DND-41 (cell line): ENCODE data around the gene WDR46.

ENCODE experiments used
- ATAC-seq: fragments of 200-7000 bp; cut with Tn5 transposase; 3 replicates; pipeline ENCODE4 v1.9.1; 2021; ENCODE audit warnings: low read depth; ENCODE audit not compliant: insufficient read depth
- DNase-seq: peaks from one replicate; pipeline ENCODE4 v3.0.0-alpha.2; 2020
- H2AFZ ChIP-seq: 2 replicates; pipeline ENCODE4 v1.6.0; 2012; ENCODE audit warnings: low read depth, low read length
- H3K27ac ChIP-seq: 2 replicates; pipeline ENCODE4 v1.5.1; 2012; ENCODE audit warnings: low read length, inconsistent platforms
- H3K27me3 ChIP-seq: fragments of 200-600 bp; sonication (generic); 2 replicates; pipeline ENCODE4 v1.6.0; 2012; ENCODE audit warnings: low read length, mild to moderate bottlenecking, inconsistent platforms; ENCODE audit not compliant: insufficient read depth, poor library complexity
- H3K36me3 ChIP-seq: 2 replicates; pipeline ENCODE4 v1.5.1; 2012; ENCODE audit warnings: low read length, inconsistent platforms; ENCODE audit not compliant: insufficient read depth
- H3K4me1 ChIP-seq: 2 replicates; pipeline ENCODE4 v1.5.1; 2012; ENCODE audit warnings: mild to moderate bottlenecking, low read length; ENCODE audit not compliant: insufficient read depth
- H3K4me2 ChIP-seq: 2 replicates; pipeline ENCODE4 v1.6.0; 2012; ENCODE audit warnings: mild to moderate bottlenecking, moderate library complexity, low read length, inconsistent platforms; ENCODE audit not compliant: insufficient read depth
- H3K4me3 ChIP-seq, 2 experiments: fragments of 200-600 bp in 1 of 2; shearing (Covaris generic) in 1 of 2; 2 replicates each; pipeline ENCODE4 v1.5.1; 2012 to 2016; ENCODE audit warnings: inconsistent platforms in 2 of 2, low read length in 2 of 2, mild to moderate bottlenecking in 2 of 2, low read depth in 1 of 2, moderate library complexity in 1 of 2
- H3K79me2 ChIP-seq: 2 replicates; pipeline ENCODE4 v1.6.0; 2012; ENCODE audit warnings: low read length, inconsistent platforms; ENCODE audit not compliant: insufficient read depth
- H3K9ac ChIP-seq: 2 replicates; pipeline ENCODE4 v1.6.0; 2012; ENCODE audit warnings: low read depth, mild to moderate bottlenecking, inconsistent platforms, low read length, moderate library complexity
- H3K9me3 ChIP-seq: 2 replicates; pipeline ENCODE4 v1.5.1; 2012; ENCODE audit warnings: low read length, moderate library complexity, mild to moderate bottlenecking, inconsistent platforms; ENCODE audit not compliant: insufficient read depth, severe bottlenecking
- H4K20me1 ChIP-seq: 2 replicates; pipeline ENCODE4 v1.6.0; 2012; ENCODE audit warnings: low read length; ENCODE audit not compliant: insufficient read depth
- EZH2 ChIP-seq: IDR thresholded peaks from 3 replicates; pipeline ENCODE4 v1.6.1; 2012; ENCODE audit warnings: borderline replicate concordance, low read depth, mild to moderate bottlenecking, moderate library complexity, low read length, inconsistent platforms; ENCODE audit not compliant: severe bottlenecking
- TF ChIP-seq, protein P1 (sequence below): IDR thresholded peaks from 2 replicates; pipeline ENCODE4 v1.5.1; 2012; ENCODE audit warnings: borderline replicate concordance, low read length, moderate library complexity, mild to moderate bottlenecking; ENCODE audit not compliant: poor library complexity, severe bottlenecking; ENCODE audit errors: extremely low read depth

WDR46 gene

DNA sequence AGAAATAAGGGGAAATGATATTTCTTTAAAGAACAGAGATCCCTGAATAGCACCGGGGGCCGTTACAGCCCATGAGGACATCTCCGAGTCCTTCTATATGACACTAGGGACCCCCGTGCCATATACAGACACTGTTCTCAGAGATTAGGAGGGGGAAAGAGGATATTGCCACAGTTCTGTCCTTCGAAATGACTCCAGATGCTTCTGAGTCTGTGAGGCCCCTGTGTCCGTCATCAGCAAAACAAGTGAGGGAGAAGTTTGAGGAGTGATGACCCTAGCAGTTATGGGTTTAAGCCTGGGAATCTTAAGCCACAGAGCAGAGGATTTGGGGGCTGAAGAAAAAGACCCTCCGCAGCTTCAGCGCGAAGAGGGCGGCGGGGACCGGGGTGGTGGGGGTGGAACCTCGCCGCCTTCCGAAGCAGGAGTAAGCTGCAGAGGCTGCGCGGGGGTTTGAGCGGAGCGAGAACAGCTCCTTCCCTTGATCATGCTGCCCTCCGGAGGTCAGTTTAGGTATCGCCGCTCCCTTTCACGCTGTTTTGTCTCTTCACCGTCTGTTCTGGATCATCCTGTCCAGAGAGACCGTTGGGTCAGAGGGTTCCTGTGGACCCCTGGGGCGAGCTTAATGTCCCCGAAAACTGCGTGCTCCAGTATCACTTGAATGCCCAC lies 40.9 kb downstream of the WDR46 start:
- TF ChIP-seq, protein P1, sequence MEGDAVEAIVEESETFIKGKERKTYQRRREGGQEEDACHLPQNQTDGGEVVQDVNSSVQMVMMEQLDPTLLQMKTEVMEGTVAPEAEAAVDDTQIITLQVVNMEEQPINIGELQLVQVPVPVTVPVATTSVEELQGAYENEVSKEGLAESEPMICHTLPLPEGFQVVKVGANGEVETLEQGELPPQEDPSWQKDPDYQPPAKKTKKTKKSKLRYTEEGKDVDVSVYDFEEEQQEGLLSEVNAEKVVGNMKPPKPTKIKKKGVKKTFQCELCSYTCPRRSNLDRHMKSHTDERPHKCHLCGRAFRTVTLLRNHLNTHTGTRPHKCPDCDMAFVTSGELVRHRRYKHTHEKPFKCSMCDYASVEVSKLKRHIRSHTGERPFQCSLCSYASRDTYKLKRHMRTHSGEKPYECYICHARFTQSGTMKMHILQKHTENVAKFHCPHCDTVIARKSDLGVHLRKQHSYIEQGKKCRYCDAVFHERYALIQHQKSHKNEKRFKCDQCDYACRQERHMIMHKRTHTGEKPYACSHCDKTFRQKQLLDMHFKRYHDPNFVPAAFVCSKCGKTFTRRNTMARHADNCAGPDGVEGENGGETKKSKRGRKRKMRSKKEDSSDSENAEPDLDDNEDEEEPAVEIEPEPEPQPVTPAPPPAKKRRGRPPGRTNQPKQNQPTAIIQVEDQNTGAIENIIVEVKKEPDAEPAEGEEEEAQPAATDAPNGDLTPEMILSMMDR = peak; percentile 93
- TF ChIP-seq EZH2 = no peak
- DNase-seq (peak; percentile 91), ATAC-seq (peak; percentile 53)
- Histone ChIP-seq H3K4me3 (peak overlapping the region; percentile 19 to 63; a peak in 3 of 4 replicates), H3K4me2 (peak overlapping the region; percentile 88), H3K36me3 (peaks cover 18% of the 10 kb centered on the region), H3K9me3 (no peaks in the 10 kb centered on the region), H3K79me2 (peaks cover 14% of the 10 kb centered on the region), H3K27ac (peak overlapping the region; percentile 80), H3K4me1 (peaks cover 39% of the 10 kb centered on the region), H3K9ac (peak overlapping the region; percentile 67), H4K20me1 (no peaks in the 10 kb centered on the region), H2AFZ (peak overlapping the region; percentile 85), H3K27me3 (no peaks in the 10 kb centered on the region)

DNA sequence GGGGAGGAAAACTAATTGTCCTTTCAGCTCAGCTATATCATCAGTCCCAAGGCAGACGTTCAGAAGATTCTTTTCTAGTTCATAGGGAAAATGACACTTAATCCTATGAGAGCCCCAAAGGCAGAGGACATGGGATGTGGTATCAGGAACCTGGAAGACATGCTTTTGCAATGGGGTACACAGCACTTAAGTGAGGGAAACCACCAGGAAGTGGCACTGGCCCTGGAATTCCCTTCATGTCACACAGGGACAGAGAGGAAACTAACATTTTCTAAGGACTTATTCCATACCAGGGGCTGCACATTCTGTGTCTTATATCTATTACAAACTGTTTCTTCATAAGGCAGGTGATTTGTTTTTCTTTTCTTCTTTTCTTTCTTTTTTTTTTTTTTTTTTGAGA lies 45.6 kb downstream of the WDR46 start:
- Histone ChIP-seq H3K27me3 (peaks cover 12% of the 10 kb centered on the region), H3K9me3 (no peaks in the 10 kb centered on the region), H3K36me3 (no peaks in the 10 kb centered on the region), H2AFZ (no peak overlapping the region), H3K79me2 (no peaks in the 10 kb centered on the region), H3K9ac (no peak overlapping the region), H3K27ac (no peak overlapping the region), H3K4me3 (no peak overlapping the region), H3K4me2 (no peak overlapping the region), H4K20me1 (no peaks in the 10 kb centered on the region), H3K4me1 (peaks cover 8% of the 10 kb centered on the region)
- ATAC-seq (no peak), DNase-seq (no peak)
- TF ChIP-seq, protein P1 = no peak
- no peak for TF ChIP-seq EZH2

DNA sequence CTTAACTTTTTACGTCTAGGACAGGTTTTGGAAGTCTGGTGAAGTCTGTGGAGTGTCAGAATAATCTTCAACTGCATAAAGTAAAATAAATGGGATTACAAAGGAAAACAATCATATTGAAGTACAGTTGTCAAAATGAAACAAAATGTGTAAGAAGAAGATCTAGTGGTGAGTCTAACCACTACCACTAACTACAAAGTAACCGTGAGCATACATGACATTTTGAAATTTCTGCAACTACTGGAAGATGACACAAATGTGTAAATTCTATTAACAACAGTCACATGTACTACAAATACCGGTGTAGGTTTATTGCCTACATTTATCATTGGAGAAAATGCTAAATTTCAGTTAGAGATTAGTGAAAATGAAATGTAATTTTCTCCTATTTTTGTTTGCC lies 47.1 kb downstream of the WDR46 start:
- H3K36me3 ChIP-seq = no peaks in the 10 kb centered on the region
- no peaks in the 10 kb centered on the region for H3K79me2 ChIP-seq
- peaks cover 17% of the 10 kb centered on the region for H3K27me3 ChIP-seq
- no peaks in the 10 kb centered on the region for H3K4me1 ChIP-seq
- ATAC-seq (no peak), DNase-seq (no peak)
- H3K9ac ChIP-seq = no peak overlapping the region
- H3K9me3 ChIP-seq = no peaks in the 10 kb centered on the region
- H3K4me3 ChIP-seq = no peak overlapping the region
- H2AFZ ChIP-seq = no peak overlapping the region
- H4K20me1 ChIP-seq = no peaks in the 10 kb centered on the region
- no peak overlapping the region for H3K27ac ChIP-seq
- TF ChIP-seq, protein P1 = no peak
- no peak for TF ChIP-seq EZH2
- no peak overlapping the region for H3K4me2 ChIP-seq
